ENCODE results near the gene REV3L.

REV3L gene

GRCh38 chr6:111468329-111469012 lies 14.5 kb downstream of the REV3L start:
- DNase-seq (ENCODE audit: low read depth), result no peak

- DNase-seq (ENCODE audit: low read depth), result no peak
These were observed 18.8 kb downstream of the REV3L start for GRCh38 chr6:111464184-111464583.

DNA sequence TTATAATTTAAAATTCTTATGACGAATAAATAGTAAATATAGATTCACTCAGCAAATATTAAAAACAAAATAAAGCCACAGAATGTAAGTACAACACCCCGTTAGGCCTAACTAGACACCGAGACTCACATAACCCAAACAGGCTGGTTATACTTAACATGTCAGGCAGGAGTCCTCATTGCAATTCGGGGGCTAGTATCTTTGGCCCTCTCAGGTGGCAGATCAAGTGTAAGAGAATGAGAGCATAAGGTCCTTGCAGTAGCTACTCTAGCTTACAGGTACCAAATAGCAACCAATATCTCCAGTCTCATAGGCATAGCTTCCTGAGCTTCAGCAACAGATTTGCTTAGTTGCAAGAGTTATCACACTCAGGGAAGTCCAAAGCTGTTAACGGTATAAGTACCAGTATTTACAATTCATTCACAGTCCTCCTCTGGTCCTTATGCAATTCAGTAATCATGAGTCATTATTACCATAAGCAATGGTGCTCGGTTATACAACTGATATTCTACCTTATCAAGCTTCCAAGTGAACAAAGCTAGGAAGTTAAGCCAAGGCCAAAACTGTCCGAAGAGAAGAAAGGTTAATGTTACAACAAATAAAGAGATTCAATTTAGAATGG lies 20.1 kb downstream of the REV3L start:
- DNase-seq (ENCODE audit: low read depth), result no peak

- DNase-seq (ENCODE audit: low read depth), result no peak
These were observed 21.2 kb downstream of the REV3L start for GRCh38 chr6:111461860-111462259.

GRCh38 chr6:111458670-111459232 lies 24.3 kb downstream of the REV3L start:
- no peak for DNase-seq (ENCODE audit: low read depth)

GRCh38 chr6:111456208-111456607 lies 26.8 kb downstream of the REV3L start:
- peak; percentile 40 for DNase-seq (ENCODE audit: low read depth)

DNA sequence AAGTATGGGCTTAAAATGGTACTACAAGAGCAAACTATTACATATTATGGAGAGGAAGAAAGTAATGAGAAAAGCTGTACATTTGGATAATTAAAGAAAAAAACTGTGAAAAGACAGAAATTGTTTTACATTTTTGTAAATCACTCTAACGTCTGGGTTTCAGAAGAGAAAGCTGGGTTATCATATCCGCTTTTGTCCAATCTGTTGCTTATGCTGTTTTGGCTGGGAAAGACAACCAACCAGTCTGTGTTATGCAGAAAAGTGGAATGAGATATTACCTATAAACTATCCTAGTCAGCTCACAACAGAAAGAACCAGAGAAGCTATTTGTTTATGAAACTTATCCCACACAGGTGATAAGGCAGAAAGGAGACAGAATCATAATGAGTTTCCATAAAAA lies 32.4 kb downstream of the REV3L start:
- DNase-seq (ENCODE audit: low read depth), result no peak

DNA sequence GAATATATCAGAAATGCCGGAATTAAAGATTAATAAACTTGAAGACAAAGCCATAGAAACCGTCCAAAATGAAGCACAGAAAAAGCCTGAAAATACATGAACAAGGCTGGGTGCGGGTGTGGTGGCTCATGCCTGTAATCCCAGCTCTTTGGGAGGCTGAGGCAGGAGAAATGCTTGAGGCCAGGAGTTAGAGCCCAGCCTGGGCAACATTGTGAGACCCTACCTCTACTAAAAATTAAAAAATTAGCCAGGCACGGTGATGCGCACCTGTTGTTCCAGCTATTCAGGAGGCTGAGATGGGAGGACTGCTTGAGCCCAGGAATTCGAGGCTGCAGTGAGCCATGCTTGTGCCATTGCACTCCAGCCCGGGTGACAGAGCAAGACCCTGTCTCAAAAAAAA lies 32.9 kb downstream of the REV3L start:
- DNase-seq (ENCODE audit: low read depth), result no peak

GRCh38 chr6:111449129-111449528 lies 33.9 kb downstream of the REV3L start:
- DNase-seq (ENCODE audit: low read depth), result no peak

GRCh38 chr6:111447051-111447450 lies 36.0 kb downstream of the REV3L start:
- DNase-seq (ENCODE audit: low read depth), result peak; percentile 10

DNA sequence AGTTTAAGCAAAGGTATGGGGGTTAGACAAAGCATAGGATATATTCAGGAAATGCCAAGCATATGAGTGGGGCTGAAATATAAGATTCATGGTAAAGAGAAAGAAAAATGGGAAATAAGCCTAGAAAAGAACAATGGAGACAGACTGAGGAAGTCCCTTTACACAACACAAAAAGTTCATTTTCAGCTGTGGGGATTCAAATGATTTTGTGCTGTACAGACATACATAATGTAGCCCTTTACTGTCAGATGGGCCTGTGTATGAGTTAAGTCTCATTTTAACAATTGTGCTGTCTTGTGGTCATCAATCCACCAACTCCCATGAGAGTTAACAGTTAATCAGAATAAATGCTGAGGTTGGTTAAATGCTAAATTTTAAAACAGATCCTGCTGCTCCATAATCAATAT lies 37.2 kb downstream of the REV3L start:
- no peak for DNase-seq (ENCODE audit: low read depth)

DNA sequence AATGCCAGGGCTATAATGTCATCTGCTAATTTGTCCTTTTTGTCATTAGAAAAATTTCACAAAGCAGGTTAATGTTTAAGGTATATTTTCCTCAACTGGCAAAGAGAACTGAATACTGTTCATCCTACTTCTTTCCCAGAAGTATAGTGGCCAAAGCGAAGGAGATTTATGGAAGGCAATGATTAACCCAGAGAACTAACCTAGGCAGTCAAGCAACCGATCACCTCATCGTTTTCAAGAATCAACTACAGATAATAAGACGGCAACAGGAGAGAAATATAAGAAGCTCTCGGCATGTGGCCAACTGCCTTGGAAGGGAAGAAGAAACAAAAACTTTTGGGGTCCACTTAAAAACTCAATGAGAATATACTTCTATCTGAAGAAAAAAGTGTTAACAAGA lies 38.2 kb downstream of the REV3L start:
- no peak for DNase-seq (ENCODE audit: low read depth)

DNA sequence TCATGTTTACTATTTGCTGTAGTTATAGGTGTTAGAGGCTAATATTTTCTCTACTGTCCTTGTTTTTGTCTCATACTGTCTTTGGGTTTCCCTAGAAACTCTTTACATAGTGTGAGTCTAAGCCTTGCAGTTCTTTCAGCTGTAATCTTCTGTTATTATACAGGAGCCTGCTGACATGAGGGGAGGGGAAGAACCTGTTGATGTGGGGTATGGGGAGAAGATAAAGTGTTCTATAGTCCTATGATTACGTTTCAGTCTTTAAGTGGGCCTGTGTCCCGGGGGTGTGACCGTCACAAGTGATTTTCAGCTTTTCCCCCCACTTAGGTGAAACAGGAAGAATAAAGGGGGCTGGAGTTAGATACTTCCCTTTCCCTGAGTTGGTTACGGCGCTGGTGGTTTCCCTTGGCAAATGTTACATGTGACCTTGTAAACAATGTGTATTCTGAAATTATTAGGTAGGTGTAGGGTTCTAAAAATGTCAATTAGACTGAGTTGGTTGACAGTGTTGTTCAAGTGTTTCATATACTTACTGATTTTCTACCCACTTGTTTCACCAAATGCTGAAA lies 41.3 kb downstream of the REV3L start:
- no peak for DNase-seq (ENCODE audit: low read depth)

DNA sequence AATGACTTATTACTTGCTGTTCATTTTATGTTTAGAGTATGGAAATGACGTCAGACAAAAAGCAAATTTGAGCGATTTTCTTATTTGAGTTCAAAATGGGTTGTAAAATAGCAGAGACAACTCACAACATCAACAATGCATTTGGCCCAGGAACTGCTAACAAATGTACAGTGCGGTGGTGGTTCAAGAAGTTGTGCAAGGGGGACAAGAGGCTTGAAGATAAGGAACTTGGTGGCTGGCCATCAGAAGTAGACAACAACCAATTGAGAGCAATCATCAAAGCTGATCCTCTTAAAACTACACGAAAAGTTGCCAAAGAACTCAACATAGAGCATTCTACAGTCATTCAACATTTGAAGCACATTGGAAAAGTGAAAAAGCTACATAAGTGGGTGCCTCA lies 43.8 kb downstream of the REV3L start:
- DNase-seq (ENCODE audit: low read depth), result no peak

GRCh38 chr6:111437573-111437972 lies 45.4 kb downstream of the REV3L start:
- no peak for DNase-seq (ENCODE audit: low read depth)

GRCh38 chr6:111432511-111432910 lies 50.5 kb downstream of the REV3L start:
- no peak for DNase-seq (ENCODE audit: low read depth)

GRCh38 chr6:111430605-111431376 lies 52.2 kb downstream of the REV3L start:
- no peak for DNase-seq (ENCODE audit: low read depth)

DNA sequence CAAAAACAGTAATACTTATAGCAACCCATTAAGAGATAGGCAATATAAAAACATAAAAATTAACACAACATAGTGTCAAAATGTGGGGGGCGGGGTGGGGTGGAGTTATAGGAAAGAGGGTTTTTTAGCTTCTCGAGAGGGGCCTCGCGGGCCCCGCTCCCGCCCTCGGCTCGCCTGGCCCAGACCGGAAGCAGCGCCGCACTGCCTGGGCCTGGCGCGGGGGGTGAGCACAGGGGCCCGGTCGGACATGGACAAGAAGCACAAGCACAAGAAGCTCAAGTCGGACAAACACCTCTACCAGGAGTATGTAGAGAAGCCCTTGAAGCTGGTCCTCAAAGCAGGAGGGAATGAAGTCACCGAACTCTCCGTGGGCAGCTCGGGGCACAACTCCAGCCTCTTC lies 53.4 kb downstream of the REV3L start:
- DNase-seq (ENCODE audit: low read depth), result no peak

DNA sequence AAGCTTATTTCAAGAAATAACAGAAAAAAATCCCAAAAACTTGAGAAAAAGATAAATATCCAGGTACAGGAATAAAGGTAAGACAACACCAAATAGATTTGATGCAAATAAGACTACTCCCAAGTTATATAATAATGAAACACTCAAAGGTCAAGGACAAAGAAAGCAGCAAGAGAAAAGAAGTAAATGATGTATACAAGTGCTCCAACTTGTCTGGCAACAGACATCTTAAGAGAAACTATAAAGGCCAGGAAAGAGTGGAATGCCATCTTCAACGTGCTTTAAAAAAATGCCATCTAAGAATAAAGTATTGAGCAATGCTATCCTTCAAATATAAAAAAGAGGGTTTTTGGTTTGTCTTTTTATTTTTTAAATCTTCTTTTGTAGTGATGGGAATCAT lies 54.2 kb downstream of the REV3L start:
- no peak for DNase-seq (ENCODE audit: low read depth)

GRCh38 chr6:111427341-111428116 lies 55.5 kb downstream of the REV3L start:
- DNase-seq (ENCODE audit: low read depth), result no peak

DNA sequence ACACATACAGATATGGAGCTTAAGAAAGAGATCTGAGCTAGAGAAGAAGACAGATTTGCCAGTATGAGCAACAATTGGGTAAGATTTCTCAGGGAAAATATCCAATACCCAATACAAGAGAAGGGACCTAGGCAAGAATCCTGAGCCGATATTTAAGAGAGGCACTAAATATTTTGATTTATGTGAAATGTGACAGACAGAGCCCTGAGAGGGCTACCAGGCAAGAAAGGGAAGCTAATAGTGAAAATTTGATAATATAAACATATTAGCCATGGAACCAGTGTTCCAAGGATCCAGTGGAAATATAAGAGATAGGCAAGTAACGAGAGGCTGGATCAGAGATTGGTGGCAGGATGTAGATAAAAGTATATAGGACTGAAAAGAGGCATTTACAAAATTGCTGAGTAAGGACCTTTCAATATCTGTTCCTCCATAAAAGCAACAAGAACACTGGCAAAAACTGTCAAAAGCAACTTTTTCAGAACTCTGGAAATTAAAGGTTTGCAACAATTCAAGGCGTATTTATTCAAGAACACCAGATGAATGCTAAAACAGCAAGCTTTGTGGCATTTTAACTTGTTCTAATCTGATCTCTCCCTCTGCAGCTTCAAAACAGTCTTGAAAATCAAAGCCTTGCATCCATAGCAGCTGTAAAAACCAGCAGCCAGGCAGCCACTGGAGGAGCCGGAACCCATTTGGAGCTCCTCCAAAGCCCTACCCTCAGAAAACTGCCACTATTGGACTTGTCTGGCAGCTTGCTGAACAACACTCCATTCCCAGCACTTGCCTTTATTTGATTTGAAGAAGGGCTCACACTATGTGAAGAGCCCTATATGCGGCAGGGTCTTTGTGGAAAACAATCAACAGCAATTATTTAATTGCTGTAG lies 58.8 kb downstream of the REV3L start:
- DNase-seq (ENCODE audit: low read depth), result peak; percentile 29

Measured in fibroblast of the conjunctiva (primary cell).